ENCODE results near the gene NSFL1C. TPM values are rescaled to one million over a fixed set of nuclear protein-coding genes. Genes with fewer than 3 reads are reported as not detected.

NSFL1C gene
- total and polyA plus RNA-seq, 9 of the 15 experiments (the other 6 are each of a cell fraction or from before 2014, with no cell fraction given) = 20.8 to 119 (median 47.0) TPM

DNA sequence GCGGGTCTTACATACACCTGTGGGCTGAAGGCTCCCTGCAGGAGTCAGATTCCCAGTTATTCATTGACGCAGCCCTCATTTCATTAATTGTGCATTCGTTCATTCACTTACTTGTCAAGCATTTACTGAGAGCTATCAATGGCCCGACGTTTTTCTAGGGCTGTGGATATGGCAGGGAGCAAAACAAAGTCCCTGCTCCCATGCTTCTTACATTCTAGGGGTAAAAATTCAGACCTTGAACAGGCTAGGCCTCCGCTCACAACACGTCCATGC, 369 bp upstream of the NSFL1C start (continued):
- TF ChIP-seq, protein P1, sequence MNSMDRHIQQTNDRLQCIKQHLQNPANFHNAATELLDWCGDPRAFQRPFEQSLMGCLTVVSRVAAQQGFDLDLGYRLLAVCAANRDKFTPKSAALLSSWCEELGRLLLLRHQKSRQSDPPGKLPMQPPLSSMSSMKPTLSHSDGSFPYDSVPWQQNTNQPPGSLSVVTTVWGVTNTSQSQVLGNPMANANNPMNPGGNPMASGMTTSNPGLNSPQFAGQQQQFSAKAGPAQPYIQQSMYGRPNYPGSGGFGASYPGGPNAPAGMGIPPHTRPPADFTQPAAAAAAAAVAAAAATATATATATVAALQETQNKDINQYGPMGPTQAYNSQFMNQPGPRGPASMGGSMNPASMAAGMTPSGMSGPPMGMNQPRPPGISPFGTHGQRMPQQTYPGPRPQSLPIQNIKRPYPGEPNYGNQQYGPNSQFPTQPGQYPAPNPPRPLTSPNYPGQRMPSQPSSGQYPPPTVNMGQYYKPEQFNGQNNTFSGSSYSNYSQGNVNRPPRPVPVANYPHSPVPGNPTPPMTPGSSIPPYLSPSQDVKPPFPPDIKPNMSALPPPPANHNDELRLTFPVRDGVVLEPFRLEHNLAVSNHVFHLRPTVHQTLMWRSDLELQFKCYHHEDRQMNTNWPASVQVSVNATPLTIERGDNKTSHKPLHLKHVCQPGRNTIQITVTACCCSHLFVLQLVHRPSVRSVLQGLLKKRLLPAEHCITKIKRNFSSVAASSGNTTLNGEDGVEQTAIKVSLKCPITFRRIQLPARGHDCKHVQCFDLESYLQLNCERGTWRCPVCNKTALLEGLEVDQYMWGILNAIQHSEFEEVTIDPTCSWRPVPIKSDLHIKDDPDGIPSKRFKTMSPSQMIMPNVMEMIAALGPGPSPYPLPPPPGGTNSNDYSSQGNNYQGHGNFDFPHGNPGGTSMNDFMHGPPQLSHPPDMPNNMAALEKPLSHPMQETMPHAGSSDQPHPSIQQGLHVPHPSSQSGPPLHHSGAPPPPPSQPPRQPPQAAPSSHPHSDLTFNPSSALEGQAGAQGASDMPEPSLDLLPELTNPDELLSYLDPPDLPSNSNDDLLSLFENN (IDR thresholded peaks at IDR 0.05; ENCODE audit: low read depth in 2 of 2, low read length in 2 of 2) = no peak
- TF ChIP-seq, protein P2, sequence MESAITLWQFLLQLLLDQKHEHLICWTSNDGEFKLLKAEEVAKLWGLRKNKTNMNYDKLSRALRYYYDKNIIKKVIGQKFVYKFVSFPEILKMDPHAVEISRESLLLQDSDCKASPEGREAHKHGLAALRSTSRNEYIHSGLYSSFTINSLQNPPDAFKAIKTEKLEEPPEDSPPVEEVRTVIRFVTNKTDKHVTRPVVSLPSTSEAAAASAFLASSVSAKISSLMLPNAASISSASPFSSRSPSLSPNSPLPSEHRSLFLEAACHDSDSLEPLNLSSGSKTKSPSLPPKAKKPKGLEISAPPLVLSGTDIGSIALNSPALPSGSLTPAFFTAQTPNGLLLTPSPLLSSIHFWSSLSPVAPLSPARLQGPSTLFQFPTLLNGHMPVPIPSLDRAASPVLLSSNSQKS (CRISPR knock-in tag; IDR thresholded peaks at IDR 0.05) = no peak
- no peak for TF ChIP-seq NRF1 (conservative IDR thresholded peaks at IDR 0.05 in 1 of 2, IDR thresholded peaks at IDR 0.05 in 1 of 2)
- no peak for TF ChIP-seq KLF10 (CRISPR knock-in tag; IDR thresholded peaks at IDR 0.05)
- TF ChIP-seq, protein P3, sequence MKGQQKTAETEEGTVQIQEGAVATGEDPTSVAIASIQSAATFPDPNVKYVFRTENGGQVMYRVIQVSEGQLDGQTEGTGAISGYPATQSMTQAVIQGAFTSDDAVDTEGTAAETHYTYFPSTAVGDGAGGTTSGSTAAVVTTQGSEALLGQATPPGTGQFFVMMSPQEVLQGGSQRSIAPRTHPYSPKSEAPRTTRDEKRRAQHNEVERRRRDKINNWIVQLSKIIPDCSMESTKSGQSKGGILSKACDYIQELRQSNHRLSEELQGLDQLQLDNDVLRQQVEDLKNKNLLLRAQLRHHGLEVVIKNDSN (CRISPR knock-in tag; IDR thresholded peaks at IDR 0.05) = 0 out of 2 replicates have a peak, but pooled peaks have one; percentile 28
- no peak for TF ChIP-seq NELFE (IDR thresholded peaks at IDR 0.05; ENCODE audit: insufficient read depth, insufficient read length)
- no peak for TF ChIP-seq NFE2L1 (tag; IDR thresholded peaks at IDR 0.05; ENCODE audit: borderline replicate concordance, low read depth)
